ENCODE data around the gene ABCC6.
"Not testable (repeated sequence)": the region's sequence is repeated elsewhere in the genome, so short reads cannot be mapped to it uniquely, and the experiment has no call there.

Gene ABCC6

GRCh38 chr16:16161319-16161718 lies 62.0 kb downstream of the ABCC6 start:
- no peak for DNase-seq (ENCODE audit: low spot score)

DNA sequence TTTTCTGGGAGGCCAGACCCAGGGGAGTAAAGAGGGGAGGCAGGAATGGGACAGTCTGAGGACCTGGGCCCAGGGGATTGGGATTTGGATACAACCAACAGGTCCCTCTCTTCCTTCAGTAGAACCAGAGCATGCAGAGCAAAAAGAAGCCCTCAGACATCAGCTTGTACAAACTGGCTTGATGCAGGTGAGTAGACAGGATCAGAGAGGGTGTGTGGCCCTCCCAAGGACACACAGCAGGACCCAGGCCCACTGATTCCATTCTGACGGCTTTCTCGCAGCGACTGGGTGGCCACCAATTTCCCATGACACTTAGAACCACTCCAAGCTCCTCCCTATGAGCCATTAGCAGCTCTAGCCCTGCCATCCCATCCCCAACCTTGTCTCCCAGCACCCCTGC lies 63.6 kb downstream of the ABCC6 start:
- no peak for DNase-seq (ENCODE audit: low spot score)

DNA sequence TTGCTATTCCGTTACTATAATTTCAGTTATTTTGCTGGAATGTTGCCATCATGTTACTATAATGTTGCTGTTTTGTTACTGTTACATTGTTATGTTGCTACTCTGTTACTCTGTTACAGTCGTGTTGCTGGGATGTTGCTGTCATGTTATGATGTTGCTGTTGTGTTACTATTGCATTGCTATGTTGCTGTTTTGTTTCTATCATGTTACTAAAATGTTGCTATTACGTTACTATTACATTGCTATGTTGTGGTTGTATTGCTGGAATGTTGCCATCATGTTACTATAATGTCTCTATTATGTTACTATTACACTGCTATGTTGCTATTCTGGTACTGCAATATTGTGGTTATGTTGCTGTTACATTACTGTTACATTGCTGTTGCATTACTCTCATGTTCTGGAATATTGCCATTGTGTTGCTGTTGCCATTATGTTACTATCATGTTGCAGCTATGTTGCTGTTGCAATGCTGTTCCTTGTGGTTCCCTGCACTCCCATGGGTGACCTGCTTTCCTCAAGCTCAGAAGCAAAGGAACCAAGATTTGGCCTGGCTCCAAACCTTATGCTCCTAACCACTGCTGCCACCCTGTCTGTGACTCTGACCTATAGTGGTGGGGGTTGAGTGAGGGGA lies 64.4 kb downstream of the ABCC6 start:
- no peak for DNase-seq (ENCODE audit: low spot score)

DNA sequence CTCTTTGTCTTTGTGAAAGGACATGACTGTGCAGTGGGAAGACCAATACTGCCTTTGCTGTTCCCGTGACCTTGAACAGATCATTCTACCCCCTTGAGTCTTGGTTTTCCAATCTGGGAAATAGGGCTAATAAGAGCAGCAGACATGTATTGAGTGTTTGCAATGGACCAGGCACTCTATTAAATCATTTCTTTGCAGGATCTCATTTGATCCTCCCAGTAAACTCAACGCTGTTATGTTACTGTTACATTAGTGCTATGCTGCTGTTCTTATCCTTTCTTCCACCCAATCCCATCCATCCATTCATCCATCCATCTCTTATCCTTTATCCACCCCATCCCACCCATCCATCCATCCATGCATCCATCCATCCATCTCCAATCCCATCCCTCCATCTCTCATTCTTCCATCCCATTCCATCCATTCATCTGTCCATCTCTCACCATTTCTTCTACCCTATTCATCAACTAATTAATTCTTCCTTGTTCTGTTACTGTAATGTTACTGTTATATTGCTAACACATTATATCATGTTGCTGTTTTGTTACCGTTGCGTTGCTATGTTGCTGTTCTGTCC lies 65.1 kb downstream of the ABCC6 start:
- no peak for DNase-seq (ENCODE audit: low spot score)

DNA sequence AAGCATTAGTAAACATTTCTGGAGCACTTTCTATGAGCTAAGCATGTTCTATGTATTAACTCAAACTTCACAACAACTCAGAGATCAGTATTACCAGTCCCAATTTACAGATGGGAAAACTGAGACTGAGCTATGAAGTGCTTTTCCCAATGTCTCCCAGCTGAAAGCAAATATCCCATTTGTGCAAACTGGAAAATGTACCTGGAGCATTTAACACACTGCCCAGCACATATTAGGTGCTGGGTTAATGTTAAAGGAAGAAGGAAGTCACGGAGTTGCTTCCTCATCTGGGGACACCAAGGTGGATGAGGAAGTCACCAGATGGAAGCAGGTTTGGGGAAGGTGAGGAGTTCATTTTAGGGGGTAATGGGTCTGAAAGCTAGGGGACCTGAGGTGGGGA lies 66.1 kb downstream of the ABCC6 start:
- no peak for DNase-seq (ENCODE audit: low spot score)

- no peak for DNase-seq (ENCODE audit: low spot score)
These were observed 68.1 kb downstream of the ABCC6 start for GRCh38 chr16:16155234-16155633.

DNA sequence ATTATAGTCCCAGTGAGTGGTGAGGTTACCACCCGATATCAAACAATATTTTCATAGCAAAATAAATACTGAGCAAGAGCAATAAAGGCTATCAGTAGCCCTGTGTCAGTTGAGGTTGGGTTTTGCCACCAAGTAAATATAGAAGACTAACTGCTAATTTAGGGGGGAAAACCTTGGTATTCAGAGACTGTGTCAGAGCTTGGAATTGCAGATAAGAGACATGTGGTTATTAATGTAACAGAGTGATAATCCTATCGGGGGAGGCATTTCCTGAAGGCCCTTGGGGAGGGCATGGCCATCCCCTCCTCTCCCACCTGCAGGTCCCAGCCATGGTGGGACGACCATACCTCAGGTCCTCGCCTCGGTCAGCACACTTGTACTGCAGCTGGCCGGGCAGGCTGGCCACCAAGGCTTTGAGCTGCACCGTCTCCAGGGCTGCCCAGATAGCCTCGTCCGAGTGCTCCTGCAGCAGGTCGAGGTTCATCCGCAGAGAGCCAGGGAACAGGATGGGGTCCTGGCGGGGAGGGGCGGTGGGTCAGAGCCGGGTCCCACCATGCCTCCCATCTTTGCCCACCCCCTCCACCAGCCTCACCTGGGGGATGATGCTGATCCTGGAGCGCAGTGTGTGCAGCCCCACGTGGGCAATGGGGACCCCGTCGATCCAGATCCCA lies 68.9 kb downstream of the ABCC6 start:
- DNase-seq (ENCODE audit: low spot score) = no peak

DNA sequence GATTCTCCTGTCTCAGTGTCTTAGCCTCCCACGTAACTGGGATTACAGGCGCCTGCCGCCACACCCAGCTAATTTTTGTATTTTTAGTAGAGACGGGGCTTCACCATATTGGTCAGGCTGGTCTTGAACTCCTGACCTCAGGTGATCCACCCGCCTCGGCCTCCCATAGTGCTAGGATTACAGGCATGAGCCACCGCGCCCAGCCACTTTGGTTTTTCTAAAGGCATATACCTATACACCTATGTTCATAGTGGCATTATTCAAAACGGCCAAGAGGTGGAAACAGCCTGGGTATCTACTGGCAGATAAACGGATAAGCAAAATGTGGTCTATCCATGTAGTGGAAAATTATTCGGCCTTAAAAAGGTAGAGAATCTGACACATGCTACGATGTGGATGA lies 70.3 kb downstream of the ABCC6 start:
- not testable (repeated sequence) for DNase-seq (ENCODE audit: low spot score)

DNA sequence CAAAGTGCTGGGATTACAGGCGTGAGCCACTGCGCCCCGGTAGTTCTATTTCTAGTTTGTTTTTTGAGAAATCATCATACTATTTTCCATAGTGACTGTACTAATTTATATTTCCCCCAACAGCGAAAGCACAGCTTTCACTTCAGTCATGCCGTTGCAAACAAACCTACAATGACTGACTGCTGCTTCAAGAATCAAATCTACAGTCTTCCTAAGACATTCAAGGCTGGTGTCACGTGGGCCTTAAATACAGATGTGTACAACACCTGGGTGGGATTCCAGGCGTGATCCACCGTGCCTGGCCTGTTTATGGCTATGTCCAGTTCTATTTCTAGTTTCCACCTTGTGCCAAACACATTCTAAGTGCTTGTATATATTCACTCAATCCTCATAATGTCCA lies 72.0 kb downstream of the ABCC6 start:
- DNase-seq (ENCODE audit: low spot score) = no peak

- no peak for DNase-seq (ENCODE audit: low spot score)
These were observed 72.5 kb downstream of the ABCC6 start for GRCh38 chr16:16150878-16151152.

GRCh38 chr16:16150117-16150877 lies 73.0 kb downstream of the ABCC6 start:
- DNase-seq (ENCODE audit: low spot score) = peak; percentile 92

DNA sequence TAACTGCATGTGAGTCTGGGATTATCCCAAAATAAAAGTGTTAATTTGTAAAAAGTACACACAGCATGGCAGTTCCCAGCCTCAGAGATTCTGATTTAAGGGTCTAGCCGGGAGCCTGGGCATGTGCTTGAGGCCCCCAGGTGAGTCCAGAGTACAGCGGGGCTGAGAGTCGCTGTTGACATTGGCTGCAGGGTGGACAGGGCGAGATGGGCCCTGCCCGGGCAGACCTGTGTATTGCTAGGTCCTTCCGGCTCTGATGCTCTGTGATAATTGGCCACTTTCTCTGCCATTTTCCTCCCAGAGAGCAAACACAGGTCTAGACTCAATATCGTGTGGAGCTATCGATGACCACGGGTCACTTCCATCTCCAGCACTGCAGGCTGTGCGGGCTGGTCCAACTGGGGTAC lies 73.6 kb downstream of the ABCC6 start:
- no peak for DNase-seq (ENCODE audit: low spot score)

- no peak for DNase-seq (ENCODE audit: low spot score)
These were observed 74.5 kb downstream of the ABCC6 start for GRCh38 chr16:16148755-16149154.

- not testable (repeated sequence) for DNase-seq (ENCODE audit: low spot score)
These were observed 75.2 kb downstream of the ABCC6 start for GRCh38 chr16:16148000-16148599.

- DNase-seq (ENCODE audit: low spot score) = no peak
These were observed 75.8 kb downstream of the ABCC6 start for GRCh38 chr16:16147316-16147999.

DNA sequence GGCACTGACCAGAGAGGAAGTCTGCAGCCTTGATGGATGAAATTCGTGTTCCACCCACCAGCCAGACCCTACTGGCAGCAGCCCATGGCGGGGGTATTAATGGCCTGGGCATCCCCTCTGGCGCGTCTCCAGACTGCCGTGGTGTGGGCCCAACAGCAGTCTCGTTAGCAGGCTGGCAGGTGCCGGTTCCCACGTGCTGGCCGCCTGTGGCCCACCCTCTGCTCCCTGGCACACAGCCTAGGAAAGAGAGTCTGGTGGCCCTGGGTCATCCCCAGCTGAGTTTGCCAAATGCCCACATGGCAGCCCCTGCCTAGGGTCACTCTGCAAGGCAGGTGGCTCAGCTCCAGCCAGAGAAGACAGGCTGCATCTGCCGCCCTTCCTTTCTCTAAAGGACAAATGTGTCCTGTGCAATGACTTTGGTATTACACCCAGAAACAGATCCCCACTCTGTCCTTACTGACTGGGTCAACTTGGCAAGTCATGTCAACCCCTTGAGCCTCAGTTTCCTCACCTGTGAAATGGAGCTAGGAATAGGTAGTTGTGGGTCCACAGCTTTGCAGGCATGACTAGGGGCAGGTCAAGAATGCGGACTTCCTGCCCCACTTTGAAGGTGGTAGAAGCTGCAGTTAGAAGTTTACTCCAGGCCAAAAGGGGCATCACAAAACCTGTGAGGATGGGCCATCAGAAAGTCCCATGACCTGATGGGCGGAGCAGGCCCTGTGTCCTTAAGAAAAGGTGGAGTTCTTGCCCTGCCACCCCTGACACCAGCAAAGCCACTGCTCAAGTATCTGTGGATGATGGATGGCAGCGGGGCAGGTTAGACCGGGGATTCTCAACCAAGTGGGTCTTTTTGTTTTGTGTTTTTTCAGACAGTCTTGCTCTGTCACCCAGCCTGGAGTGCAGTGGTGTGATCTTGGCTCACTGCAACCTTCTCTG lies 76.6 kb downstream of the ABCC6 start:
- no peak for DNase-seq (ENCODE audit: low spot score)

DNA sequence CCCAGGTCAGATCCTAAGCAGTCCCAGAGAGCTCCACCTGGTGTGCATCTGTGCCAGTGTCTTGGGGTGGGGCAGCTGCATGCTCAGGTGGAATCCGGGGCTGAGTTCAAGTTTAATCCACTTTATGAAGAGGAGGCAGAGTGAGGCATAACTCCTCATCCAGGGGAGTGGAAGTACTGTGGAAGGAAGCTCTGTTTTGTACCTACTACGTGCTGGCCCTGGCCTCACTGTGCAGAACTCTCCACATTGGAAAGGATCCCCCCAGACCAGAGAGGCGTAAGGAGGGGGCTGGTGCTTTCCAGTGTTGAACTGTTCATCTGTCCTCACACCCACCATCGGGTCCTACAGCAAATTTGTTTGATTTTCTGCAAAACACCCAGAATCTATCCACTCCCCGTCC lies 78.0 kb downstream of the ABCC6 start:
- no peak for DNase-seq (ENCODE audit: low spot score)

DNA sequence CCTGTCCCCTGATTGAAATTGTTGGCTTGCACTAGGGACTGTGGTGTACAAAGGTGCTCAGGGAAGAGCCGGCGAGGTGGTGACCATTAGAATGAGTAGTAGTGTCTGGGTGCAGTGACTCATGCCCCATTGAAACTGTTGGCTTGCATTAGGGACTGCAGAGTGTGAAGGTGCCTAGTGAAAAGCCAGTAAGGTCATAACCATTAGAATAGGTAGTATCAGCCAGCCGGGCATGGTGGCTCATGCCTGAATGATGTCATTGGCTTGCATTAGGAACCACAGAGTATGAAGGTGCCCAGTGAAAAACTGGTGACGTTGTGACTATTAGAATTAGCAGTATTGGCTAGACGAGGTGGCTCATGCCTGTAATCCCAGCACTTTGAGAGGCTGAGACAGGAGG lies 78.9 kb downstream of the ABCC6 start:
- no peak for DNase-seq (ENCODE audit: low spot score)

GRCh38 chr16:16143931-16144330 lies 79.4 kb downstream of the ABCC6 start:
- DNase-seq (ENCODE audit: low spot score) = no peak

DNA sequence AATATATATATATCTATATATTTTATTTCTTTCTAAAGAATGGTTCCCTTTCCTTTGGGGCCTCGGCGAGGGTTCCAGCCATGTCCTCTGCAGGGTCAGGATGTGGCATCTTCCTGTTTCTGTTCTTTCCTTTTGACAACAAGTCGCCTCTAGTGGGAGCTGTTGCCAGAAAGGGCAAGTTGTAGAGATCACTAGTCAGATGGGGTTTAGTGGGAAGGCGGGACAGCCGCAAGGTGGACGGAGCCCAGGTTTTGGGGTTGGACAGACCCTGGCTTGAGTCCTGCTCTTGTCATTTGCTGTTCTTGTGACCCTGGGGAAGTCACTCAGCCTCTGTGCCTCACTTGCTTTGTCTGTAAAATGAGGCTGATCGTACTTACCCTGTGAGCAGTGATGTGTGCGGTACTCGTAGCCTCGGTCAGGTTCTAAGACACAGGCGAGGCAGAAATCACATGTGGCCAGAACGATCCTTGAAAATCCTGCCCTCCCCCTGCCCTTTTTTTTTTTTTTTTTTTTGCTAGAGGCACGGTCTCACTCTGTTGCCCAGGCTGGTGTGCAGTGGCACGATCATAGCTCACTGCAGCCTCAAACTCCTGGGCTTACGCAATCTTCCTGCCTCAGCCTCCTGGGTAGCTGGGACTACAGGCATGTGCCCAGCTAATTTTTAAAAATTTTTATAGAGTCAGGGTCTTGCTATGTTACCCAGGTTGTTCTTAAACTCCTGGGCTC lies 80.1 kb downstream of the ABCC6 start:
- DNase-seq (ENCODE audit: low spot score) = no peak

All from Ammon's horn (tissue), 1 donor.